Small intestine (tissue), 7 donors: ENCODE results near the gene APIP. TPM values are rescaled to one million over a fixed set of nuclear protein-coding genes. Genes with fewer than 3 reads are reported as not detected.

Experiments
- DNase-seq, 2 donors: peaks; one replicate each; pipeline versions ENCODE4 v3.0.0 to v3.0.0-alpha.2; 2013
- FAIRE-seq: peaks from 2 replicates; lab custom pipeline; 2012; peaks lifted over from hg19 to GRCh38; lab: Jason Lieb, UNC
- H3K27ac ChIP-seq, 3 donors: one replicate each; pipeline ENCODE4 v1.5.1; 2013; ENCODE audit warnings: low read length in 2 of 3, mild to moderate bottlenecking in 2 of 3, control low read depth in 1 of 3, inconsistent platforms in 1 of 3, low read depth in 1 of 3, moderate library complexity in 1 of 3
- H3K27me3 ChIP-seq, 3 donors: one replicate each; pipeline ENCODE4 v1.6.1; 2013; ENCODE audit warnings: low read length in 3 of 3, inconsistent platforms in 1 of 3; ENCODE audit not compliant: control insufficient read depth in 3 of 3, insufficient read depth in 3 of 3
- H3K36me3 ChIP-seq, 3 donors: one replicate each; pipeline ENCODE4 v1.6.1; 2013; ENCODE audit warnings: low read length in 3 of 3, inconsistent platforms in 1 of 3, low read depth in 1 of 3, mild to moderate bottlenecking in 1 of 3, moderate library complexity in 1 of 3; ENCODE audit not compliant: control insufficient read depth in 3 of 3, insufficient read depth in 2 of 3
- H3K4me1 ChIP-seq, 3 donors: one replicate each; pipeline ENCODE4 v1.6.1; 2013; ENCODE audit warnings: low read length in 2 of 3, inconsistent platforms in 1 of 3, low read depth in 1 of 3, mild to moderate bottlenecking in 1 of 3, moderate library complexity in 1 of 3; ENCODE audit not compliant: control insufficient read depth in 3 of 3, insufficient read depth in 2 of 3
- H3K4me3 ChIP-seq, 3 donors: one replicate each; pipeline ENCODE4 v1.5.1; 2013; ENCODE audit warnings: low read length in 3 of 3, control low read depth in 1 of 3, inconsistent platforms in 1 of 3, low read depth in 1 of 3, mild to moderate bottlenecking in 1 of 3, moderate library complexity in 1 of 3
- H3K9me3 ChIP-seq, 2 donors: one replicate each; pipeline ENCODE4 v1.6.1; 2013; ENCODE audit warnings: low read depth in 1 of 2, low read length in 1 of 2; ENCODE audit not compliant: control insufficient read depth in 2 of 2, insufficient read depth in 1 of 2
- WGBS, 3 donors: extraction: QIAGEN DNeasy Blood & Tissue Kit; methylation state at CpG; one replicate each; pipeline ENCODE4 v1.1.7; 2013; 5-methylcytosine and 5-hydroxymethylcytosine counted together
- polyA plus RNA-seq, 4 donors: library from polyadenylated mRNA; stranded (reverse) in 3 of 4; unstranded in 1 of 4; fragments of 200-250 nt in 3 of 4; fragments of 120-200 nt in 1 of 4; gene quantifications; one replicate each; pipeline versions ENCODE4 v1.2.1 to v1.2.3, GENCODE V29; 2013
- donor health status: healthy with polysubstance abuse.
- donor health status: control.
- donor health status: control.
- donor health status: Bipolar disorder and iron deficiency.
- donor health status: healthy.

APIP gene
- polyA plus RNA-seq, 4 donors, result 23.6 to 36.2 (median 30.0) TPM

GRCh38 chr11:34891611-34892010 lies 24.6 kb downstream of the APIP start:
- WGBS, 3 donors, result 64 to 91% (median 76%) methylated on average over 3 of the region's 3 CpGs
- Histone ChIP-seq H3K27ac (no peak overlapping the region), H3K4me1 (no peaks in the 10 kb centered on the region), H3K36me3 (peaks cover 0 to 2% (median 2%) of the 10 kb centered on the region in 3 donors), H3K27me3 (no peaks in the 10 kb centered on the region), H3K9me3 (peaks cover 0 to 5% of the 10 kb centered on the region in 2 donors), H3K4me3 (no peak overlapping the region)
- FAIRE-seq (no peak), DNase-seq (no peak)

- FAIRE-seq (no peak), DNase-seq (peak; percentile 48 to 61)
- WGBS, 3 donors, result 40 to 90% (median 58%) methylated on average over 1 of the region's 1 CpG
- Histone ChIP-seq H3K27ac (no peak overlapping the region), H3K4me1 (no peaks in the 10 kb centered on the region), H3K9me3 (no peaks in the 10 kb centered on the region), H3K36me3 (peaks cover 0 to 2% (median 2%) of the 10 kb centered on the region in 3 donors), H3K27me3 (no peaks in the 10 kb centered on the region), H3K4me3 (no peak overlapping the region)
Observed at GRCh38 chr11:34890812-34891211, 25.4 kb downstream of the APIP start.

- Histone ChIP-seq H3K27ac (no peak overlapping the region), H3K36me3 (peaks cover 2 to 4% (median 2%) of the 10 kb centered on the region in 3 donors), H3K27me3 (no peaks in the 10 kb centered on the region), H3K4me3 (no peak overlapping the region), H3K9me3 (no peaks in the 10 kb centered on the region), H3K4me1 (no peaks in the 10 kb centered on the region)
- FAIRE-seq (no peak), DNase-seq (peak in 1 of 2 donors; percentile 6)
- 7 to 47% (median 46%) methylated on average over 2 of the region's 2 CpGs for WGBS, 3 donors
Observed at GRCh38 chr11:34890089-34890488, 26.1 kb downstream of the APIP start.

- Histone ChIP-seq H3K4me3 (no peak overlapping the region), H3K27me3 (no peaks in the 10 kb centered on the region), H3K36me3 (peaks cover 0 to 4% (median 2%) of the 10 kb centered on the region in 3 donors), H3K27ac (no peak overlapping the region), H3K9me3 (no peaks in the 10 kb centered on the region), H3K4me1 (no peaks in the 10 kb centered on the region)
- FAIRE-seq, result no peak
- 78 to 83% (median 79%) methylated on average over 1 of the region's 1 CpG for WGBS, 3 donors
- DNase-seq, result no peak
Observed at GRCh38 chr11:34887260-34887659, 28.9 kb downstream of the APIP start.

- no peak for FAIRE-seq
- DNase-seq, result no peak
- Histone ChIP-seq H3K36me3 (peaks cover 0 to 4% (median 2%) of the 10 kb centered on the region in 3 donors), H3K9me3 (no peaks in the 10 kb centered on the region), H3K27me3 (no peaks in the 10 kb centered on the region), H3K27ac (no peak overlapping the region), H3K4me1 (no peaks in the 10 kb centered on the region), H3K4me3 (no peak overlapping the region)
- WGBS, 3 donors, result 97 to 100% (median 100%) methylated on average over 2 of the region's 2 CpGs
Observed at GRCh38 chr11:34886609-34887008, 29.6 kb downstream of the APIP start.

GRCh38 chr11:34881900-34882299 lies 34.3 kb downstream of the APIP start:
- no peaks in the 10 kb centered on the region for H3K9me3 ChIP-seq
- 93 to 99% (median 98%) methylated on average over 3 of the region's 3 CpGs for WGBS, 3 donors
- no peaks in the 10 kb centered on the region for H3K27me3 ChIP-seq
- no peaks in the 10 kb centered on the region for H3K4me1 ChIP-seq
- no peak overlapping the region for H3K4me3 ChIP-seq
- FAIRE-seq, result no peak
- peaks cover 0 to 4% (median 0%) of the 10 kb centered on the region in 3 donors for H3K36me3 ChIP-seq
- no peak overlapping the region for H3K27ac ChIP-seq
- DNase-seq, result no peak

- WGBS, 3 donors, result 88 to 93% (median 89%) methylated on average over 3 of the region's 3 CpGs
- H3K27me3 ChIP-seq, result no peaks in the 10 kb centered on the region
- peaks cover 0 to 4% (median 0%) of the 10 kb centered on the region in 3 donors for H3K36me3 ChIP-seq
- peaks cover 0 to 12% of the 10 kb centered on the region in 2 donors for H3K9me3 ChIP-seq
- no peak overlapping the region for H3K27ac ChIP-seq
- H3K4me1 ChIP-seq, result no peaks in the 10 kb centered on the region
- FAIRE-seq, result no peak
- DNase-seq, result no peak
- no peak overlapping the region for H3K4me3 ChIP-seq
Observed at GRCh38 chr11:34877375-34877975, 38.7 kb downstream of the APIP start.

GRCh38 chr11:34874202-34874601 lies 42.0 kb downstream of the APIP start:
- no peak overlapping the region for H3K27ac ChIP-seq

More at GRCh38 chr11:34874202-34874601, 42.0 kb downstream of the APIP start:
- DNase-seq (peak in 1 of 2 donors; percentile 14), FAIRE-seq (no peak)
- Histone ChIP-seq H3K4me1 (no peaks in the 10 kb centered on the region), H3K4me3 (no peak overlapping the region), H3K9me3 (peaks cover 0 to 12% of the 10 kb centered on the region in 2 donors), H3K27me3 (no peaks in the 10 kb centered on the region), H3K36me3 (peaks cover 0 to 4% (median 0%) of the 10 kb centered on the region in 3 donors)
- 68 to 86% (median 74%) methylated on average over 4 of the region's 4 CpGs for WGBS, 3 donors
